GM13976 (cell line): ENCODE data around the gene B3GNT5.
"Not testable (repeated sequence)": the region's sequence is repeated elsewhere in the genome, so short reads cannot be mapped to it uniquely, and the experiment has no call there.

Experiments
- DNase-seq: peaks from one replicate; pipeline ENCODE4 v3.0.0; 2012; ENCODE audit warnings: low spot score
- CTCF ChIP-seq: IDR thresholded peaks from 2 replicates; pipeline ENCODE4 v1.5.1; 2012; ENCODE audit warnings: borderline replicate concordance, mild to moderate bottlenecking; ENCODE audit not compliant: insufficient read depth; ENCODE audit errors: extremely low read depth, missing control alignments, control extremely low read depth
- in situ Hi-C: fragments of 300-500 bp; cut with MboI; formaldehyde crosslinking; loops from one replicate; pipeline ENCODE4 v1.12.0; 2022; ENCODE audit warnings: low sequenced_read_pairs, mixed read lengths, inconsistent platforms; ENCODE audit not compliant: unreplicated experiment

Gene B3GNT5

GRCh38 chr3:183227586-183227985, 25.5 kb upstream of the B3GNT5 start:
- no peak for DNase-seq
- in situ Hi-C loops = no loop called here
- no peak for TF ChIP-seq CTCF

DNA sequence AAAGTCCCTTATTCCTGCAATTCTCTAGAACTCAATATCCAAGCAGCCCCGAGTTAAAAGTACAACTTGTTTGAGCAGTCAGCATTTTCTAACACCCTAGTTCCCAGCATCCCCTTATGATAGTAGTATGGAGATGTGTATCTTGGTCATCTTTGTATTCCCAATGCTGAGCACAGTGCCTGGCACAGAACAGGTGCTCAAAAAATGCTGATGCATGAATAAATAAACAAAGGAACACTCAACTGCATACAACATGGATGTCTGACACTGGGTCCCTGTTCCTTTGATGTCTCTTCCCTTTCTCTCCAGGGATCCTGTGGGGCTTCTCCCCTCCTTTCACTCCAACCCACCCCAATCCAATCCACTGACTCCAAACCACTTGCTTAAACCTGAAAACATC, 23.9 kb upstream of the B3GNT5 start:
- in situ Hi-C loops = no loop called here
- no peak for DNase-seq
- TF ChIP-seq CTCF = no peak

- in situ Hi-C loops, DNase-seq: not testable (repeated sequence)
These were observed 22.8 kb upstream of the B3GNT5 start for GRCh38 chr3:183230251-183230650.

DNA sequence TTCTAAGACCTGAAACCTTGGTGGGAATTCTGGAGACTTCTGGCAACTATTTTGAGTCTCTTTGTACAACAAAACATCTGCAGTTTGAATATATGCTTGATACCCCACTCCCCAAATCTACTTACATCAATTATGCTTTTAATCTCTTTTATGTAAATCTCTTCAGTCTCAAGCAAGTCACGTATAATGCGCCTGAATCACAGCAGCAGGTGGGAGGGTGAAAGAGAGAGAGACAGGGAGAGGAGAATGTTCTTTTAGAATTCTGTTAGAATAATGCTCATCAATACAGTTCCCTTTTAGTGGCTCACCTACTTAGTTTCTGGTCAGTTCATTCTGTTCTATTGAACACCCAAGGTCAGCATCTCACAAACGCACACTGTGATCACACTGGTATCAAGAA, 22.2 kb upstream of the B3GNT5 start:
- TF ChIP-seq CTCF = no peak
- in situ Hi-C loops = no loop called here
- DNase-seq = no peak

GRCh38 chr3:183233966-183234365, 19.1 kb upstream of the B3GNT5 start:
- in situ Hi-C loops = no loop called here
- DNase-seq = no peak
- TF ChIP-seq CTCF = no peak

GRCh38 chr3:183239046-183239445, 14.0 kb upstream of the B3GNT5 start:
- no peak for TF ChIP-seq CTCF
- in situ Hi-C loops = no loop called here
- DNase-seq = no peak

DNA sequence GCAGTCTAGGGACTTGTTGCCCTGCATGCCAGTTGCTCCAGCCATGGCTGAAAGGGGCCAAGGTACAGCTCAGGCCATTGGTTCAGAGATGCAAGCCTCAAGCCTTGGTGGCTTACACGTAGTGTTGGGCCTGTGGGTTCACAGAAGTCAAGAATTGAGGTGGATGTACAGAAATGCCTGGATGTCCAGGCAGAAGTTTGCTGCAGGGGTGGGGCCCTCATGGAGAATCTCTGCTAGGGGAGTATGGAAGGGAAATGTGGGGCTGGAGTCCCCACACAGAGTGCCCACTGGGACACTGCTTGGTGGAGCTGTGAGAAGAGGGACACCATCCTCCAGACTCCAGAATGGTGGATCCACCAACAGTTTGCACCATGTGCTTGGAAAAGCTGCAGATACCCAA, 10.6 kb upstream of the B3GNT5 start:
- DNase-seq = no peak
- no peak for TF ChIP-seq CTCF
- in situ Hi-C loops = no loop called here
